ENCODE results near the gene ITGB6.

- no peak for TF ChIP-seq POLR2A (IDR thresholded peaks at IDR 0.05; ENCODE audit: low read depth, low read length)
- TF ChIP-seq CTCF (IDR thresholded peaks at IDR 0.05; ENCODE audit: extremely low read depth in 1 of 2, insufficient read depth in 1 of 2, low read depth in 1 of 2, low read length in 2 of 2): no peak
- no peak for TF ChIP-seq EZH2 (IDR thresholded peaks at IDR 0.05; ENCODE audit: borderline replicate concordance, low read depth, low read length, severe bottlenecking)
Measured at GRCh38 chr2:160114020-160114419, 86.1 kb downstream of the ITGB6 start.
